Fibroblast of lung (primary cell): ENCODE data around the gene GAS2L1. TPM values are rescaled to one million over a fixed set of nuclear protein-coding genes. Genes with fewer than 3 reads are reported as not detected.

Experiments
- DNase-seq, 2 donors: peaks; one replicate each; pipeline versions ENCODE4 v3.0.0 to v3.0.0-alpha.2; 2010; ENCODE audit warnings: low read depth in 2 of 2
- H2AFZ ChIP-seq: 2 replicates; pipeline ENCODE4 v1.5.1; 2012; ENCODE audit warnings: low read length, control low read depth, inconsistent platforms
- H3K27ac ChIP-seq: 2 replicates; pipeline ENCODE4 v1.5.1; 2011; ENCODE audit warnings: low read length, control low read depth; ENCODE audit not compliant: insufficient read depth
- H3K27me3 ChIP-seq: 2 replicates; pipeline ENCODE4 v1.5.1; 2011; ENCODE audit warnings: mild to moderate bottlenecking, low read length; ENCODE audit not compliant: control insufficient read depth, insufficient read depth
- H3K36me3 ChIP-seq: 2 replicates; pipeline ENCODE4 v1.5.1; 2011; ENCODE audit warnings: low read length; ENCODE audit not compliant: control insufficient read depth, insufficient read depth
- H3K4me1 ChIP-seq: 2 replicates; pipeline ENCODE4 v1.5.1; 2011; ENCODE audit warnings: low read length; ENCODE audit not compliant: control insufficient read depth, insufficient read depth; ENCODE audit errors: extremely low read depth
- H3K4me2 ChIP-seq: 2 replicates; pipeline ENCODE4 v1.5.1; 2011; ENCODE audit warnings: low read length, control low read depth; ENCODE audit not compliant: insufficient read depth; ENCODE audit errors: extremely low read depth
- H3K4me3 ChIP-seq, 4 experiments: fragments of 200-600 bp in 1 of 4; sonication (generic) in 1 of 4; replicated peaks in 1 of 4; 2 replicates each; pipeline ENCODE4 v1.5.1; 2011 to 2016; ENCODE audit warnings: low read length in 4 of 4, low read depth in 3 of 4, mild to moderate bottlenecking in 3 of 4, control low read depth in 2 of 4, inconsistent platforms in 1 of 4, mixed read lengths in 1 of 4; ENCODE audit not compliant: insufficient read depth in 1 of 4; ENCODE audit errors: control extremely low read depth in 1 of 4
- H3K79me2 ChIP-seq: 2 replicates; pipeline ENCODE4 v1.5.1; 2012; ENCODE audit warnings: mild to moderate bottlenecking, low read length, inconsistent platforms; ENCODE audit not compliant: control insufficient read depth, insufficient read depth
- H3K9ac ChIP-seq: 2 replicates; pipeline ENCODE4 v1.5.1; 2011; ENCODE audit warnings: mild to moderate bottlenecking, low read length, control low read depth; ENCODE audit not compliant: insufficient read depth
- H3K9me3 ChIP-seq: 2 replicates; pipeline ENCODE4 v1.5.1; 2012; ENCODE audit warnings: low read depth, low read length; ENCODE audit not compliant: control insufficient read depth, insufficient read depth
- H4K20me1 ChIP-seq: 2 replicates; pipeline ENCODE4 v1.5.1; 2011; ENCODE audit warnings: low read length; ENCODE audit not compliant: control insufficient read depth, insufficient read depth; ENCODE audit errors: extremely low read depth
- EZH2 ChIP-seq: IDR thresholded peaks from 2 replicates; pipeline ENCODE4 v1.5.1; 2012; ENCODE audit warnings: low read length, control low read depth, mild to moderate bottlenecking; ENCODE audit errors: missing control alignments
- polyA plus RNA-seq, 2 donors: library from polyadenylated mRNA; depleted of rRNA in 1 of 2; stranded (reverse) in 1 of 2; unstranded in 1 of 2; fragments of >200 nt; gene quantifications; 2 replicates each; pipeline ENCODE4 v1.2.1, GENCODE V29; 2011 to 2012; ENCODE audit warnings: missing spikeins in 1 of 2
- total RNA-seq: library from RNA; depleted of rRNA; stranded (reverse); fragments of >200 nt; gene quantifications from 2 replicates; pipeline ENCODE4 v1.2.1, GENCODE V29; 2014
- TF ChIP-seq, protein P1 (sequence below), 2 donors: IDR thresholded peaks in 1 of 2; conservative IDR thresholded peaks in 1 of 2; 1 replicate in 1 of 2; 2 replicates in 1 of 2; pipeline ENCODE4 v1.5.1; 2011 to 2012; ENCODE audit warnings: low read length in 2 of 2, control low read depth in 1 of 2, inconsistent platforms in 1 of 2, low read depth in 1 of 2, mild to moderate bottlenecking in 1 of 2

Gene GAS2L1
- total and polyA plus RNA-seq, 2 donors (not counting 1 experiment from before 2014, with no cell fraction given): 5.4 to 8.9 TPM

GRCh38 chr22:29339381-29340235 is 33.2 kb downstream of the GAS2L1 start:
- DNase-seq: no peak
- Histone ChIP-seq H3K4me2 (no peak overlapping the region), H3K9ac (no peak overlapping the region), H3K4me1 (peaks cover 3% of the 10 kb centered on the region), H3K27me3 (no peaks in the 10 kb centered on the region), H4K20me1 (no peaks in the 10 kb centered on the region), H3K4me3 (no peak overlapping the region), H2AFZ (no peak overlapping the region), H3K36me3 (peaks cover 33% of the 10 kb centered on the region), H3K27ac (no peak overlapping the region), H3K9me3 (no peaks in the 10 kb centered on the region), H3K79me2 (no peaks in the 10 kb centered on the region)
- TF ChIP-seq EZH2: no peak

DNA sequence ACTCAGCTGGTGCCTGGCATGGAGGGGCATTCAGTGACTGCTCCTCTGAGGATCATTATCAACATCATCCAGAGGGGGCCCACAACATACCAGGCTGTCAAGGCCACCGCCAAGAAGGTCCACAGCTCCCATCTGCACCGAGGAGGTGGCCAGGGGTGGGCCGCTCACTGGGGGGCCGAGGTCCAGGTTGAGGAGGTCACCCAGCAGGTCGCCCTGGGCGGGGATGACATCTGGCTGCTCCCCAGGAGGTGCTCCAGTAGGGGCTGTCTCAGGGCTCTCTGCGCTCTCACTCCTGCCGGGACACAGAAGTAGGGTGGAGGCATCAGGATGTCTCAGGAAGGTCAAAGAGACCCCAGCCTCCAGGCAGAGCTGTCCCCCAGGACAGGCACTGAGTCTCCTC is 34.1 kb downstream of the GAS2L1 start:
- TF ChIP-seq, protein P1, sequence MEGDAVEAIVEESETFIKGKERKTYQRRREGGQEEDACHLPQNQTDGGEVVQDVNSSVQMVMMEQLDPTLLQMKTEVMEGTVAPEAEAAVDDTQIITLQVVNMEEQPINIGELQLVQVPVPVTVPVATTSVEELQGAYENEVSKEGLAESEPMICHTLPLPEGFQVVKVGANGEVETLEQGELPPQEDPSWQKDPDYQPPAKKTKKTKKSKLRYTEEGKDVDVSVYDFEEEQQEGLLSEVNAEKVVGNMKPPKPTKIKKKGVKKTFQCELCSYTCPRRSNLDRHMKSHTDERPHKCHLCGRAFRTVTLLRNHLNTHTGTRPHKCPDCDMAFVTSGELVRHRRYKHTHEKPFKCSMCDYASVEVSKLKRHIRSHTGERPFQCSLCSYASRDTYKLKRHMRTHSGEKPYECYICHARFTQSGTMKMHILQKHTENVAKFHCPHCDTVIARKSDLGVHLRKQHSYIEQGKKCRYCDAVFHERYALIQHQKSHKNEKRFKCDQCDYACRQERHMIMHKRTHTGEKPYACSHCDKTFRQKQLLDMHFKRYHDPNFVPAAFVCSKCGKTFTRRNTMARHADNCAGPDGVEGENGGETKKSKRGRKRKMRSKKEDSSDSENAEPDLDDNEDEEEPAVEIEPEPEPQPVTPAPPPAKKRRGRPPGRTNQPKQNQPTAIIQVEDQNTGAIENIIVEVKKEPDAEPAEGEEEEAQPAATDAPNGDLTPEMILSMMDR (conservative IDR thresholded peaks at IDR 0.05 in 1 of 2, IDR thresholded peaks at IDR 0.05 in 1 of 2; ENCODE audit: low read depth in 1 of 2, low read length in 2 of 2): no peak
- TF ChIP-seq EZH2: no peak
- H2AFZ ChIP-seq: no peak overlapping the region
- no peaks in the 10 kb centered on the region for H3K27me3 ChIP-seq
- no peak overlapping the region for H3K4me3 ChIP-seq
- H3K27ac ChIP-seq: no peak overlapping the region
- H3K79me2 ChIP-seq: no peaks in the 10 kb centered on the region
- no peak for DNase-seq
- H3K9me3 ChIP-seq: no peaks in the 10 kb centered on the region
- peaks cover 33% of the 10 kb centered on the region for H3K36me3 ChIP-seq
- H3K4me1 ChIP-seq: peaks cover 3% of the 10 kb centered on the region
- no peak overlapping the region for H3K4me2 ChIP-seq
- no peaks in the 10 kb centered on the region for H4K20me1 ChIP-seq
- H3K9ac ChIP-seq: no peak overlapping the region

DNA sequence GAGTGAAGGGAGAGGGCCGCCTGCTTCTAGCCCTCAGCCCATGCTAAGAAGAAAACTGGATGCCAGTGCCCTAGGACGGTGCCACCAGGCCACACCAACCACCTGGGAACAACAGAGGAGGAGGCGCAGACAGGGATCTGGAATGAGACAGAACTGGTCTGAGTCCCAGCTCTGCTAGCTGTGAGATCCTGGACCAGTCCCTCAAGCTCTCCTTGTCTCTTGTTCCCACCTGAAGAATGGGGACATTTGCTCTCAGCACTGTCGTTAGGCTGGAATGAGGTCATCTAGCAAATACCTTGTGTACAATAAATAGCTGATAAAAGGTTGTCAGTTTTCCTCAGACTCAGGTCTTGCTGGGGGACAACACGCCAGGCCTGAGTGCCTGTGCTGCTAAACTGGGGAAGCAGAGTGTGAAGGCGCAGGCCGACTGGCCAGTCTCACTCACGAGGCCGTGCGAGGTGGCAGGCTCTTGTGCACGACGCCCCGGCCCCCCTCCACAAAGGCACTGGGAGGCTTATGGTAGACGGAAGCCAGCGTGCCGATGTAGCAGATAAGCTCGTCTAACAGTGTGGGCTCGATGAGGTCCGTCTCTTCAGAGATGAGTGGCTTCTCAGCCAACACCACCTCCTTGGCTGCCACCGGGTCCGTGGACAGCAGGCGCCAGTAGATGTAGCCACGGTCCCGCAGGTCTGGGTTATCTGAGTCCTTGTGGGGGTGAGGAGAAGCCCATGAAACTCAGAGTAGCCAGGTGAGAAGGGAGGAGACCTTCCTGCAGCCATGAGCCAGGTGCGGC is 34.8 kb downstream of the GAS2L1 start:
- Histone ChIP-seq H3K27ac (no peak overlapping the region), H3K79me2 (no peaks in the 10 kb centered on the region), H3K4me1 (peaks cover 3% of the 10 kb centered on the region), H2AFZ (no peak overlapping the region), H3K27me3 (no peaks in the 10 kb centered on the region), H3K4me2 (no peak overlapping the region), H3K4me3 (no peak overlapping the region), H3K36me3 (peaks cover 35% of the 10 kb centered on the region), H4K20me1 (no peaks in the 10 kb centered on the region), H3K9me3 (no peaks in the 10 kb centered on the region), H3K9ac (no peak overlapping the region)
- TF ChIP-seq, protein P1 (conservative IDR thresholded peaks at IDR 0.05 in 1 of 2, IDR thresholded peaks at IDR 0.05 in 1 of 2; ENCODE audit: low read depth in 1 of 2, low read length in 2 of 2): no peak
- no peak for TF ChIP-seq EZH2
- no peak for DNase-seq
